Lung (tissue), 12 donors: ENCODE results near the gene C21orf91. TPM values are rescaled to one million over a fixed set of nuclear protein-coding genes. Genes with fewer than 3 reads are reported as not detected.
A peak's percentile ranks its signal among the peaks of the same experiment; 100 is the strongest.

Experiments
- ATAC-seq: fragments of 200-7000 bp; cut with Tn5 transposase; one replicate; pipeline ENCODE4 v1.9.1; 2020; ENCODE audit warnings: moderate number of reproducible peaks; ENCODE audit not compliant: insufficient read depth, low FRiP score
- DNase-seq, 3 donors: peaks; one replicate each; pipeline ENCODE4 v3.0.0-alpha.2; 2013 to 2017
- H3K27ac ChIP-seq, 2 donors: one replicate each; pipeline ENCODE4 v1.5.1; 2013; ENCODE audit warnings: mild to moderate bottlenecking in 2 of 2, moderate library complexity in 2 of 2, control low read depth in 1 of 2, inconsistent platforms in 1 of 2, low read depth in 1 of 2, low read length in 1 of 2
- H3K27me3 ChIP-seq, 3 donors: one replicate each; pipeline ENCODE4 v1.5.1; 2013; ENCODE audit warnings: low read length in 2 of 3; ENCODE audit not compliant: control insufficient read depth in 3 of 3, insufficient read depth in 3 of 3
- H3K36me3 ChIP-seq, 4 donors: one replicate each; pipeline ENCODE4 v1.5.1; 2013; ENCODE audit warnings: low read length in 4 of 4, mild to moderate bottlenecking in 1 of 4, moderate library complexity in 1 of 4; ENCODE audit not compliant: control insufficient read depth in 4 of 4, insufficient read depth in 4 of 4
- H3K4me1 ChIP-seq, 5 donors: one replicate each; pipeline ENCODE4 v1.5.1; 2013; ENCODE audit warnings: low read length in 5 of 5, mild to moderate bottlenecking in 2 of 5, moderate library complexity in 1 of 5; ENCODE audit not compliant: control insufficient read depth in 5 of 5, insufficient read depth in 5 of 5
- H3K4me3 ChIP-seq: one replicate; pipeline ENCODE4 v1.5.1; 2013; ENCODE audit warnings: mild to moderate bottlenecking, control low read depth, moderate library complexity
- H3K9ac ChIP-seq, 2 donors: one replicate each; pipeline ENCODE4 v1.5.1; 2013; ENCODE audit warnings: low read length in 2 of 2, control low read depth in 1 of 2; ENCODE audit not compliant: insufficient read depth in 1 of 2
- H3K9me3 ChIP-seq, 4 donors: one replicate each; pipeline ENCODE4 v1.5.1; 2013; ENCODE audit warnings: low read length in 3 of 4, mild to moderate bottlenecking in 1 of 4, moderate library complexity in 1 of 4; ENCODE audit not compliant: control insufficient read depth in 4 of 4, insufficient read depth in 3 of 4
- CTCF ChIP-seq: IDR thresholded peaks from 2 replicates; pipeline ENCODE4 v1.5.1; 2012; ENCODE audit warnings: mild to moderate bottlenecking; ENCODE audit errors: control extremely low read depth, extremely low read depth
- WGBS, 2 donors: extraction: QIAGEN DNeasy Blood & Tissue Kit; methylation state at CpG; one replicate each; pipeline ENCODE4 v1.1.7; 2013; 5-methylcytosine and 5-hydroxymethylcytosine counted together
- polyA plus RNA-seq, 2 donors: library from polyadenylated mRNA; stranded (reverse); fragments of 200-250 nt; gene quantifications; one replicate each; pipeline ENCODE4 v1.2.1, GENCODE V29; 2013
- total RNA-seq, 2 donors: library from RNA; depleted of rRNA in 1 of 2; stranded (reverse); fragments of >200 nt in 1 of 2; gene quantifications; one replicate each; pipeline ENCODE4 v1.2.1, GENCODE V29; 2014 to 2021
- donor health status: control.
- donor health status: control.
- donor health status: Bipolar disorder and iron deficiency.
- donor health status: healthy.
- donor health status: DM: yes; HTN: yes; CAD: no.

The C21orf91 gene
- total and polyA plus RNA-seq, 4 donors = 2.8 to 19.0 (median 10.2) TPM

DNA sequence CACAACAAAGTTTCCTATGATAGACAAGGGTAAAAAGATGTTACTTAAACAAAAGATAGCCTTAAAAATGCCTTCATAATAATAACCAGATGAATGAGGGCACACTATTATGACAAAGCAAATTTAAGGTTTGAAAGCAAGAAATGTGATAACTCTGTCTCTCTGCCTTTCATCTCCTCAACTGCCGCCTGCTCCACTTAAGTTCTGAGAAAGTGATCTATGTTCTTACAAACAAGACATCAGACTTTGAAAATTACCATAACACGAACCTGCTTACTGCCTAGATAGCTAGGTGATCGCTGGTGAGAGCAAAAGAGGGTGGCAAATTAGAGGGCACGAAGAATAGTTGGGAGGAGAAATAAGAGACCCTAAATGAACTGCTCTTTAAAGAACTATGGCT, 13.2 kb downstream of the C21orf91 start:
- WGBS, 2 donors = 96 to 98% methylated on average over 4 of the region's 4 CpGs
- no peak overlapping the region for H3K9ac ChIP-seq
- ATAC-seq = no peak
- no peak for DNase-seq
- H3K36me3 ChIP-seq = peaks cover 12 to 34% (median 18%) of the 10 kb centered on the region in 4 donors
- no peak overlapping the region for H3K4me3 ChIP-seq
- peaks cover 0 to 14% (median 5%) of the 10 kb centered on the region in 4 donors for H3K9me3 ChIP-seq
- H3K27me3 ChIP-seq = no peaks in the 10 kb centered on the region
- no peak overlapping the region for H3K27ac ChIP-seq
- H3K4me1 ChIP-seq = peaks cover 0 to 10% (median 0%) of the 10 kb centered on the region in 5 donors
- TF ChIP-seq CTCF = no peak

- Histone ChIP-seq H3K27ac (no peak overlapping the region), H3K36me3 (peaks cover 4 to 15% (median 10%) of the 10 kb centered on the region in 4 donors), H3K9ac (no peak overlapping the region), H3K4me1 (peaks cover 0 to 10% (median 0%) of the 10 kb centered on the region in 5 donors), H3K9me3 (peaks cover 0 to 9% (median 3%) of the 10 kb centered on the region in 4 donors), H3K4me3 (no peak overlapping the region), H3K27me3 (no peaks in the 10 kb centered on the region)
- 63 to 85% methylated on average over 3 of the region's 3 CpGs for WGBS, 2 donors
- TF ChIP-seq CTCF = no peak
- ATAC-seq (no peak), DNase-seq (peak in 1 of 3 donors; percentile 10)
Measured at GRCh38 chr21:17803536-17803935, 15.6 kb downstream of the C21orf91 start.

GRCh38 chr21:17802572-17802971, 16.6 kb downstream of the C21orf91 start:
- H3K9ac ChIP-seq = no peak overlapping the region
- peaks cover 0 to 6% (median 3%) of the 10 kb centered on the region in 4 donors for H3K36me3 ChIP-seq
- no peaks in the 10 kb centered on the region for H3K27me3 ChIP-seq
- no peak for ATAC-seq
- no peak overlapping the region for H3K4me3 ChIP-seq
- no peak for TF ChIP-seq CTCF
- DNase-seq = no peak
- H3K9me3 ChIP-seq = peaks cover 0 to under 1% (median 0%) of the 10 kb centered on the region in 4 donors
- 90 to 98% methylated on average over 1 of the region's 1 CpG for WGBS, 2 donors
- no peak overlapping the region for H3K27ac ChIP-seq
- H3K4me1 ChIP-seq = peaks cover 0 to 10% (median 0%) of the 10 kb centered on the region in 5 donors
